DMS53 (cell line): ENCODE results near the gene ANKRD28.
A peak's percentile ranks its signal among the peaks of the same experiment; 100 is the strongest.
"Not testable (repeated sequence)": the region's sequence is repeated elsewhere in the genome, so short reads cannot be mapped to it uniquely, and the experiment has no call there.

Experiments used
- DNase-seq: peaks from one replicate; lab custom pipeline; 2025; lab: John Stamatoyannopoulos, UW

The ANKRD28 gene

DNA sequence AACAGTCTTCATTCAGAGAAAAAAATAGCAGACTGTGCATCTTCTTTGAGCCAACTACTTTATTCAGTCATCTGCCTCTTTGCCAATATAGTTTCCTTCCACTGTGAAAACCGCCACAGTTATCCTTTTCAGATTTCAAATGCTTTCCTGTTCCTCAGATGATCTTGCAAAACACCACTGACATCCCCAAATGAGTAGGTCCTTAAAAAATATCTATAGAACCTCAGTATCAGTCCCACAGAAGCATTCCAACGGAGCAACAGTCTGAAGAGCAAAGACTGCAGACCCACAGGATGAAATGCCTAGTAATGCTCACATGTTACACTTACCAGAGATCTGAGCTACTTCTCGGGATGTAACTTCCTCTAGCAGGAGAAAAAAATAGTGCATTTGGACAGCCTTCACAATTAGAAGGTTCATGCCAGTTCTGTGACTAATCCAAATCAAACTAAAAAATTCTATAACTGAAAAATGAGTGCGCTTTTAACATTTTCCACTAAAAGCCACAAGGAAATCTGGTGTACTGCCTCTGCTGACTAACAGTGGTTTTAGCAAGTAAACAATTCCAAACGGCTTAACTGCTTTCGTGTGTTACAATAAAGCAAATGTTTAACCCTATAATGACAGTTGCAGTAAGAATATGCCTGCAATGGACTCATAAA is at the start of gene ANKRD28:
ANKRD28 (minus strand) TSS at position 338 of the 662 bp plus-strand sequence. CDS start 1,458 bp downstream, outside the sequence.
- DNase-seq = peak; percentile 57

DNA sequence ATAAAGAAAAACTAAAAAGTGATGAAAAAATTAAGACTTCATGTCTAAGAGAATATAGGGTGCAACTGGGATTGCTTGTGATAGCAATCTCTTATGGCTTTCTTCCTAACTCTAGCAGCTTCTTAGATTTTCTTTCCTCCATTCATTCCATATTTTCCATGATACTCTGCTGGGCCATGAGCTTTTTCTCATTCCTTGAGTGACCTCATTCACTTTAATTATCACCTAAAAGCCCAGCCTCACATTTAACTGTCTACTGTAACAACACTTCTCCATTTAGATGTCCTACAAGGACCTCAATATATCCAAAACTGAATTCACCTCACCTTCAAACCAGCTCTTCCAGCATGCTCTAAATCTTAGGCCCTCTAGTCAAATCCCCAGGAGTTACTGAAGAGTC is 49.5 kb upstream of the ANKRD28 start:
- no peak for DNase-seq

DNA sequence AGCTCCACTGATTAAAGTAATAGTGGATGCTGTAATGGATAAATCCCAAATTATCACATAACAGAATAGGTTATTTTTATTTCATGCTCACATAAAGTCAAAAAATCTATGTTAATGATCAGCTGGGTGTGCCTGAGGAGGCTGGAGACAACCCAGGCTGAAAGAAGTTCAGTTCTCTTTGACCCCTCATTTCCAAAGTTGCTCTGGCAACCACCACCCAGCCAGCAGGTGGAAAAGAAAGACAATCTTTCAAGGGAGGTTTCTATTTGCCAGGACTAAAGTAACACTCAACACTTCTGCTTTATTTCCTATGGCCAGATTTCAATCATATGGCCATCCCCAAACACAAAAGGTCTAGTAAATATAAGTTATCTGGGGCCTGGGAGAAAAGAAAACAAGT is 48.8 kb upstream of the ANKRD28 start:
- DNase-seq = no peak

DNA sequence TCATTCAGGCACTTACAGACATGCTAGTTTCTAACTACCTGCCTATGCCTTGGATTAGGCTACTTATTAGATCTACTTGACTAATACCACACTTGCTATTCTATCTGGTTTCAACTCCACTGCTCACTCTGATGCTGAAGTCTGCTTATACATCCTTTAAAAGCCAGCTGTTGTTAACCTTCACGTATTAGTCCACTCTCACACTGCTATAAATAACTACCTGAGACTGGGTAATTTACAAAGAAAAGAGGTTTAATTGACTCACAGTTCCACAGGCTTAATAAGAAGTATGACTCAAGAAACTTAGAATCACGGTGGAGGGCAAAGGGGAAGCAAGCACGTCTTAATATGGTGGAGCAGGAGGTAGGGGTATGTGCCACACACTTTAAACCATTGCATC is 47.7 kb upstream of the ANKRD28 start:
- DNase-seq = no peak

DNA sequence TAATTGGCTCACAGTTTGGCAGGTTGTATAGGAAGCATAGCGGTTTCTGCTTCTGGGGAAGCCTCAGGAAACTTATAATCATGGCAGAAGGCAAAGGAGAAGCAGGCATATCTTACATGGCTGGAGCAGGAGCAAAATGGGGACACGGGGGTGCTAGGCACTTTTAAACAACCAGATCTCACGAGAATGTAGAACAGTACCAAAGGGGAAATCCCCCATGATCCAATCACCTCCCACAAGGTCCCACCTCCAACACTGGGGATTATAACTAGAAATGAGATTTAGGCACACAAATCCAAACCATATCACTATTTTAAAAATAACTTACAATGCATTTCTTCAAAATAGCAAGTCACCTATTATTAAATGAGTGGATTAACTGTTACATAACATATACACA is 47.1 kb upstream of the ANKRD28 start:
- DNase-seq = no peak

DNA sequence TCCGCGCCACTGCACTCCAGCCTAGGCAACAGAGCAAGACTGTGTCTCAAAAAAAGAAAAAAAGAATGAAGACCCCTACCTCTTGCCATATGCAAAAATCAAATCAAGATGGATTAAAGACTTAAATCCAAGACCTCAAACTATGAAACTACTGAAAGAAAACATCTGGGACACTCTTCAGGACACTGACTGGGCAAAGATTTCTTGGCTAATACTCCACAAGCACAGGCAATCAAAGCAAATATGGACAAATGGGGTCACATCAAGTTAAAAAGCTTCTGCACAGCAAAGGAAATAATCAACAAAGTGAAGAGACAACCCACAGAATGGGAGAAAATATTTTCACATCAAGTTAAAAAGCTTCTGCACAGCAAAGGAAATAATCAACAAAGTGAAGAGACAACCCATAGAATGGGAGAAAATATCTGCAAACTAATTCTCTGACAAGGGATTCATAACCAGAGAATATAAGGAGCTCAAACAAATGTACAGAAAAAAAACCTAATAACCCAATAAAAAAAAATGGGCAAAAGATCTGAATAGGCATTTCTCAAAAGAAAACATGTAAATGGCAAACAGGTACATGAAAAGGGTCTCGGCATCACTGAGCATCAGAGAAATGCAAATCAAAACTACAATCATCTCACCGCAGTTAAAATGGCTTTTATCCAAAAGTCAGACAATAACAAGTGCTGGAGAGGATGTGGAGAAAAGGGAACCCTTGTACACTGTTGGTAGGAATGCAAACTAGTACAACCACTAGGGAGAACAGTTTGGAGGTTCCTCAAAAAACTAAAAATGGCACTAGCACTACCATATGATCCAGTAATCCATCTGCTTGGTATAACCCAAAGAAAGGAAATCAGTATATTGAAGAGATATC is 43.6 kb upstream of the ANKRD28 start:
- DNase-seq = not testable (repeated sequence)

DNA sequence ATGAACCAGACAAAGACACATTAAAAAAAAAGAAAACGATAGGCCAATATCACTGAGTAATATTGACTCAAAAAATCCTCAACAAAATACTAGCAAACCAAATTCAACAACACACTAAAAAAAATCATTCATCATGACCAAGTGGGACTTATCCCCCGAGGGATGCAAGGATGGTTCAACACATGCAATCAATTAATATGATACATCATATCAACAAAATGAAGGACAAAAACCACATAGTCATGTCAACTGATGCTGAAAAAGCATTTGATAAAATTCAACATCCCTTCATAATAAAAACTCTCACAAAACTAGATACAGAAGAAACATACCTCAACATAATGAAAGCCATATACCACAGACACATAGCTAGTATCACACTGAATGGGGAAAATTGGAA is 41.8 kb upstream of the ANKRD28 start:
- no peak for DNase-seq

DNA sequence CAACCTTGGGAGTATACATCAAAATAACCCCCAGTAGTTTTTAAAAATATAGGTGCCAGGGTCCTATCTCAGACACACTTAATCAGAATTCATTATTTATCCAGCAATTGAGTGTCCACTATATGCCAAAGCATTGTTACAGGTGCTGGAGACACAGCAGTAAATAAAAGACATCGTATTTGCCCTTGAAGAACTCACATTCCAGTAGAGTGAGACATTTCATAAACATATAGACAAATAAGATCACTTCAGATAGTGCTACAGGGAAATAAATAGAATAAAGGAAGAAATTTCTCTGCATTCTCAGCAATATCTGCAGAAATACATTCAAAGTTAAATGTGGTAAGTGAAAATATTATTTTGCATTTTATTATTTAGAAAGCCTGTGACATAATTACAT is 34.1 kb upstream of the ANKRD28 start:
- no peak for DNase-seq

DNA sequence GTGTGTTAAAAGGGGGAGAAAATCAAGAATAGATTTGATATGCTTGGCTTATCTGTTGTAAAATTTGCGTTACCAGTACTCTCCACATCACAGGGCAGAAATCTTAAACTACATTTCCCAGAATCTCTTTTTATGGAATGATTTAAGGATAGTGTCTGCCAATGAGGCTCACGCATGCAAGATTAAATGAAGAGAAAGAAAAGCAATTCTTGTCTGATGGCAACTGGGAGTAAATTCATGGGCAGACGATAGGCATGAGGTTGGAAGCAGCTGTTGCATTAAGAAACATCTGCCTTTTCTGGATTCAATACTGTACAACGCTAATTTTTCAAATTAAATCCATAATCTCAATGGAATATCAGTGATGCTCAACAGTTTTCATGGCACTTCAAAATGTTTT is 27.2 kb upstream of the ANKRD28 start:
- no peak for DNase-seq

DNA sequence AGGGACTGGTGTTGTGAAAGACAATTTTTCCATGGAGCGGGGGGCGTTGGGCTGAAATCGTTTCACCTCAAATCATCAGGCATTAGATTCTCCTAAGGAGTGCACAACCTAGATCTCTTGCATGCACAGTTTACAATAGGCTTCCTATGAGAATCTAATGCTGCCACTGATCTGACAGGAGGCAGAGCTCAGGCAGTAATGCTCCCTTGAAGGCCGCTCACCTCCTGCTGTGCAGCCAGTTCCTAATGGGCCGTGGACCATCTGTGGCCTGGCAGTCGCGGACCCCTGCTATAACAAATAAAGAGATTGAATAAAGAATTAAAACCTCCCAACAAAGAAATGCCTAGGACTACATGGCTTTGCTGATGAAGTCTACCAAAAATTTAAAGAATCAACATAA is 25.3 kb upstream of the ANKRD28 start:
- DNase-seq = no peak

DNA sequence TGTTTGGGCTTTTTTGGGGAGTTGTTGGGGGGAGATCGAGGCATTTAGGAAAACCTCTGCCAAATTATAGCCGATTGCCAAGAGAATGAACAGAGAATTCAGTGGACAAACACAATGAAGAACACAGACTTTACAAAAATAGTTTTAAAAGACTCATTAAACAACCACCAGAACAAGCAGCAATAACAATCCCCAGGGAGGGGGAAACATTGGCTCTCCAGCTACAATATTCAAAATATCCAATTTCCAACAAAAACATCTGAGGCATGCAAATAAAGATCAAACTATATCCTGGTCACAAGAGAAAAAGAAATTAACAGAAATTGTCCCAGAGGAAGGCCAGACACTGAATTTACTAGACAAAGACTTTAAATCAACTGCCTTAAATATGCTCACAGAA is 24.5 kb upstream of the ANKRD28 start:
- no peak for DNase-seq

DNA sequence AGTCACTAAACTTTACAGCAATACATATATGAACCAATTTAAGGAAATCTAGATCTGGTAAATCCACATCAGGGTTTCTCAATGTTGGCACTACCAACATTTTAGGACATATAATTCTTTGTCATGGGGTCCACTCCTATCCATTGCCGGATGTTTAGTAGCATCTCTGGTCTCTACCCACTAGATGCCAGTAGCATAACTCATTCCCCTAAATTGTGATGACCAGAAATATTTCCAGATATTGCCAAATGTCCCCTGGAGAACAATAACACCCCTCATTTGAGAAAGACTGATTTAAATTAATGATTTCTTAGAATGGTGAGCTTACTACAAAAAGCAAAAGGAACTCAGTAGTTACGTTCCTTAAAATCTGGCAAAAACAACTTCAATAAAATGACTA is 23.1 kb upstream of the ANKRD28 start:
- DNase-seq = no peak

DNA sequence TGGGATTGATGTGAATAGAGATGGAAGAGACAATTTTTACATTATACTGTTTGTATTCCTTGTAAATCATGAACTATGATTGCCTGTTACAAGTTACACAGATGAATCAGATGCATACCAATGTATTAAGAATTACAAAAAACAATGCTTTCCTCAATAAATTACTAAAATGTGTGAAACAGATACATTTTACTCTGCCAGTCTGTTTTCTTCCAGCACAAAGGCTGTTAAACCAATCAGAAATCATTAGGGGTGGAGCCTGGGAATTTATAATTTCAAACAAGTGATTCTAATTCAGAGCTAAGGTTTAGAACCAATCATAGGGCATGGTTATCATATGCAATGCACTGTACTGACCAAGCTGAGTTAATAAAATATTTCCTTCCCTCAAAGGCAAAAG is 21.8 kb upstream of the ANKRD28 start:
- DNase-seq = no peak

DNA sequence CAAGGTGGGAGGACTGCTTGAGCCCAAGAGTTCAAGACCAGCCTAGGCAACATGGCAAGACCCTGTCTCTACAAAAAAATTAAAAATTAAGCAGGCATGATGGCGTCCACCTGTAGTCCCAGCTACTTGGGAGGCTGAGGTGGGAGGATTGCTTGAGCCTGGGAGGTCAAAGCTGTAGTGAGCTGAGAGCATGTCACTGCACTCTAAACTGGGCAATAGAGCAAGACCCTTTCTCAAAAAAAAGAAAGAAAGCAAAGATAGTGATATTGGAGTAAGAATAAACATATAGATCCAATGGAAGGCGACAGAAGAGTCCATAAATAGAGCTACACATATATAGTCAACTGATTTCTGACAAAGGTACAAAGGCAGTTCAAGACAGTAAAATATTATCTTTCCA is 21.3 kb upstream of the ANKRD28 start:
- no peak for DNase-seq

DNA sequence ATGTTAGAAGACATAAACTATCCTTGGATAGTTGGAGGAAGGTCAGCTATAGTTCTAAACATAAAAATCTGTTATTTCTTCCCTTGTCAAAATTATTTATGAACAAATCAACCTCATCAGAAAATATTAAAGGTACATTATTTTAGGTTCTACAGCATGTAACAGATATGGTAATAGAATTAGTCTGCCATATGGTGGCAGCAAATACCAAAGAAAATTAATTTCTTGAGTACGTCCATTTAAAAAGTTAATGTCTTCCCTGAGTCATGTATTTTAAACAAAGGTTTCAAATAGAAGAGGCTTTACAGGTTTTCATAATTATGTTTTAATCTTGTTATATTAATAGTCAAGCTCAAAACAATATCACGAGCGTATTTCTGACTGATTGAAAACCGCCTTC is 17.9 kb upstream of the ANKRD28 start:
- peak; percentile 24 for DNase-seq

DNA sequence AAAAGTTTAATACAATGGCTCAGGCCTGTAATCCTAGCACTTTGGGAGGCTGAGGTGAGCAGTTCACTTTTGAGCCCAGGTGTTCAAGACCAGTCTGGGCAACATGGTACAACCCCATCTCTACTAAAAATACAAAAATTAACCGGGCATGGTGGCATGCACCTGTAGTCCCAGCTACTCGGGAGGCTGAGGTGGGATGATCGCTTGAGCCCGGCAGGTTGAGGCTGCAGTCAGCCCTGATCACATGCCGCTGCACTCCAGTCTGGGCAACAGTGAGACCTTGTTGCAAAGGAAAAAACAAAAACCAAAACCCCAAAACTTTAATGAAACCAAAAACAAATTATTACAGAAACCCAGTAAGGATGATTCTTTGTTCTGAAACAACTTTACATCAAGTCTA is 15.3 kb upstream of the ANKRD28 start:
- DNase-seq = not testable (repeated sequence)

DNA sequence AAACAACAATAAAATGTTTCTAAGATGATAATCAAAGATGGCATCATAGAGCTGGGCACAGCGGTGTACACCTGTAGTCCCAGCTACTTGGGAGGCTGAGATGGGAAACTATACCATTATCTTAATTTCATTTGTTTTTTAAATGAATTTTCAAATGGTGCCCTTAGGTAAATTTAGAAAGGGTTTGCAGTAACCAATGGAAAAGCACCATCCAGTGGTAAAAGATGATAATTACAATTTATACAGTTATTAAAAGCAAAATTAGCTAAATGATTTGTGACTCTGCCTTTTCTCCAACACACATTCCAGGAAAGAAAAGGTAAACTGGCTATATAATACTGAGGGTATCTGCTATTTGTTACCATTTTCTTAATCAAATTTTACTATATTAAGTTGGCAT is 14.4 kb upstream of the ANKRD28 start:
- peak; percentile 1 for DNase-seq

DNA sequence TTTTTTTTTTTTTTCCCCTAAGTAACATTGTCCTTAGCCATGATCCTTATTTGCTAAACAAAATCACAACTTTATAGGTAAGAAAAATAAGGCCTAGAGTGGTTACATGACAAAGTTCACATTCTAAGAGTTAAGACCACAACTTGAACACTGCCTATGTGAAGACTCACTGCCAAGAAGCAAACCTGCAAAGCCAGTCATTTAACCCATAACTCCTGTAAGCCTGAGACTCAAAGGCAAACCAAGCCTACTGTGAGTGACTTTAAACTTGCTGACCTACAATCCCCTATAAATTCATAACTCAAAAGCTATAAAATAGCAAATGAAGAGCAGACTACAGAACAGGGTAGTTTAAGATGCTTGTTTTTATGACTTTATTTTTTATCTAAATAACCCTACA is 12.9 kb upstream of the ANKRD28 start:
- no peak for DNase-seq

DNA sequence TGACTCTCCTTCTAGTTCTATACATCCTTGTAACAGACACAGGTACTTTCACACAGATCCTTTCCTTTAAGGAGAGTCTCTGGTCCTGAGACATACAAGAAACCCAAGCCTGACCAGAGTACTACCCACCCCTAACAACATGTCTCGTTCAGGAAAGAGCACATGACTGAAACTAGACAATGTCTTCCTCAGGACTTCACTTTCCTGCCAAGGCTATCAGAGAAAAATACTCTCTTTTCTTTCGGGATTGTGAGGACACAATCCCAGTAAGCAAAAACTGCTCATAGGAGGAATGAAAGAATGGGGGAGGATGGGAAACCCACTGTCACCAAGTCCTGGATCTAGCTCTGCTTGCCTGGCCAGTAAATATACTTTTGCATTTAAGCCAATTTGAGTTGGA is 11.5 kb upstream of the ANKRD28 start:
- no peak for DNase-seq

DNA sequence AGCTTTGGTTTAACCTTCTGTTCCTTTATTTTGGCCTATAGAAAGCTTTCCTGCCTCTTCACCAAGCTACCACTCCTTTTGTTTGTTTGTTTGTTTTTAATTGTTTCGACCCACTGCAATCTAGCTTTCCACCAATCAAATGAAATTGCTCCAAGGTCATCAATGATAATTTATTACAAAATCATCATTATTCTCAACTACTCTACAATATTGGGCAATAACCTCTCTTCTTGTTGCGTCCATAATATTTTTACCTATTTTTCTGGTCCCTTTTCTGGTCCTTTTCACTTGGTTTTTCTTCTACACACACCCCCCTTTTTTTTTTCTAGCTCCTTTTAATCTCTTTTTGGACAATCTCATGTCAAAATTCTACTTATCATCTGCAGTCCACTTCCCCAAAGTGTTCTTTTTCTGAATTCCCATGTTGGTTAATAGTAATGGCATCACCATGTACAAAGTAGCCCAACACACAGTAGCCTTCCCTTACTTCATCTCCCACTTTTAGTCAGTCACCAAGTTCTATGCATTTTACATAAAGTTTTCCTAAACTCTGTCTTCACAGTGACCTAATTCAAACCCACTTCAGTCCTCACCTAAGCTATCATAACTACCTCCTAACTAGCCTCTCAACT is 11.0 kb upstream of the ANKRD28 start:
- no peak for DNase-seq

DNA sequence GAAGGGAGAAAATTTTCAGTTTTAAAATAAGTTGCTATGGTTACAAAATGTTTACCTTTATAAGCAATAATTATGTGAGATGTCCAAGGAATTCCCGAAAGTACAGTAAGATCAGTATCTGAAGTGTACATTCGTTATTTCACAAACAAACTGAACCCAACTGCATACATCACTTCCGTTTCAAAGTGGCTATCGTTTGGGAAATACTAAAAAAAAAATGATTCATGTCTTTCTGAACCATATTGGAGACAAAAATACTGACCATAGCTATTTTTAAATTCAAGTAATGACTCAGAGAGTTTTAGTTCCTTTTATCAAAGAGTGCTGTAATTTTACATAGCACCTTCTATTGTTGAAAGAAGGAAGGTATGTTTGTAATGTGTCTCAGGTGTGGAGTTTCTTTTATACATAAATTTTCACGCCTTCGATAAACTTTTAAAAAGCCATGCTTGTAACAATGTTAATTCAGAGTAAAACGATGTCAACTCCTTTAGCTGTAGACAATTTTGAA is 8.0 kb upstream of the ANKRD28 start:
- DNase-seq = no peak

DNA sequence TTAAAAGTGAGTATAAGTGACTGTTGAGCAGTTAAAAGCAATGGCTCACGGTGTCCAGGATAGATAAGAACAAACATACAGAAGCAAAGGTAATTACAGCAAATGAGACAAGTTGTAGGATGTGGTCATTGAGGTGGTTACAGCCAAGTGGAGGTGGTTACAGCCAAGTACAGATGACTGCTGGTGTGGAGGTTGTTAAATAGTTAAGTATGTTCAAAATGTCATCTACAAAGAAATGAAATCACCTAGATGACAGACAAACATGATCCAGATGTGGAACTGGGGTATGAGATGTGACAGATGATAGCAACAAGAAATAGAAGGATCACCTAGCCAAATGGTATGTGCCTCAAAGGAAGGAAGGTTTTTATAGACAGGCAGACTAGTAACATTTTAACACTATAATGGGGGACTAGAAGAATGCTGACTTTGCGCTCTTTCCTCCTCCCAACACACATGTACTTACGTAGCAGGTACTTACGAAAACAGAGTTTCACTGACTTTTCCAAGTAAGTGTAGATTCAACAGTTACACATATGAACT is 6.8 kb upstream of the ANKRD28 start:
- no peak for DNase-seq

DNA sequence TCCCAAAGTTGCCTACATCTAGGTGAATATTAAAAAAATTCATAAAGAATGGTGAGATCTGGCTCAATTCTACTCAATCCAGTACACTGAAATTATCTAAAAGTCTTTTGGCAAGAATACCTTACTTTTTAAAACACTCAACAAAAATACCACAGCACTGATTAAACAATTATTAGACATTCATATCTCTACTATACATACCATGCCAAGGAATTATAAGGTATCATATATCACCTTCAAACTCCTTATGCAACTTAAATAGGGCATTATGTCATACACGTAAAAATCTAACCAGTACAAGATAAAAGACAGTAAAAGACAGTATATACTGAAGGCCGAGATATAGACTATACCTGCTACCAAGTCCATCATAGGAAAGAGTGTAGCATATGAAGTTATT is 6.1 kb upstream of the ANKRD28 start:
- no peak for DNase-seq
